HEK293T (cell line): ENCODE measurements around the gene MAF.

Experiments used
- CTCF ChIA-PET: fragments of 350-600 bp; formaldehyde crosslinking; extraction: SDS; loops from one replicate; lab custom pipeline; 2021; ENCODE audit warnings: antibody characterized with exemption, inconsistent platforms; lab: Yijun Ruan, JAX
- POLR2A ChIA-PET: fragments of 350-600 bp; formaldehyde crosslinking; extraction: SDS; loops from one replicate; lab custom pipeline; 2020; ENCODE audit warnings: antibody characterized with exemption, inconsistent platforms; lab: Yijun Ruan, JAX
- DNase-seq: peaks from one replicate; pipeline ENCODE4 v3.0.0; 2012; ENCODE audit warnings: mixed read lengths; ENCODE audit errors: extremely low spot score
- ARNT ChIP-seq: fragments of 450-650 bp; IDR thresholded peaks from 2 replicates; pipeline ENCODE4 v1.6.1; 2017; ENCODE audit warnings: mild to moderate bottlenecking
- BHLHE40 ChIP-seq: fragments of 450-650 bp; IDR thresholded peaks from 2 replicates; pipeline ENCODE4 v1.6.1; 2016; ENCODE audit warnings: mild to moderate bottlenecking, moderate library complexity, borderline replicate concordance
- CTBP1 ChIP-seq: fragments of 450-650 bp; IDR thresholded peaks from 2 replicates; pipeline ENCODE4 v1.6.1; 2016; ENCODE audit warnings: borderline replicate concordance
- ELF4 ChIP-seq: fragments of 450-650 bp; IDR thresholded peaks from 2 replicates; pipeline ENCODE4 v1.6.1; 2017; ENCODE audit warnings: antibody characterized with exemption
- FOXA1 ChIP-seq: fragments of 450-650 bp; IDR thresholded peaks from 2 replicates; pipeline ENCODE4 v1.6.1; 2016; ENCODE audit warnings: mild to moderate bottlenecking
- FOXK2 ChIP-seq: fragments of 450-650 bp; IDR thresholded peaks from 2 replicates; pipeline ENCODE4 v1.6.1; 2016; ENCODE audit warnings: mild to moderate bottlenecking
- FOXM1 ChIP-seq: fragments of 450-650 bp; IDR thresholded peaks from 2 replicates; pipeline ENCODE4 v1.6.1; 2017; ENCODE audit warnings: mild to moderate bottlenecking, borderline replicate concordance
- HDGF ChIP-seq: fragments of 450-650 bp; IDR thresholded peaks from 2 replicates; pipeline ENCODE4 v1.6.1; 2017; ENCODE audit warnings: antibody characterized with exemption, borderline replicate concordance
- L3MBTL2 ChIP-seq: fragments of 450-650 bp; conservative IDR thresholded peaks from 2 replicates; pipeline ENCODE4 v1.6.1; 2016; ENCODE audit warnings: mild to moderate bottlenecking
- LEF1 ChIP-seq: fragments of 450-650 bp; IDR thresholded peaks from 2 replicates; pipeline ENCODE4 v1.6.1; 2017; ENCODE audit warnings: mild to moderate bottlenecking, borderline replicate concordance
- NFRKB ChIP-seq: fragments of 450-650 bp; IDR thresholded peaks from 2 replicates; pipeline ENCODE4 v1.6.1; 2016; ENCODE audit warnings: mild to moderate bottlenecking, moderate library complexity
- SP1 ChIP-seq: fragments of 450-650 bp; IDR thresholded peaks from 2 replicates; pipeline ENCODE4 v1.6.1; 2017
- SUZ12 ChIP-seq: fragments of 450-650 bp; IDR thresholded peaks from 2 replicates; pipeline ENCODE4 v1.6.1; 2016; ENCODE audit warnings: mild to moderate bottlenecking
- TARDBP ChIP-seq: fragments of 450-650 bp; IDR thresholded peaks from 2 replicates; pipeline ENCODE4 v1.6.1; 2016
- ZNF384 ChIP-seq: fragments of 450-650 bp; IDR thresholded peaks from 2 replicates; pipeline ENCODE4 v1.6.1; 2016
- TF ChIP-seq, protein P1 (sequence below): fragments of 450-650 bp; IDR thresholded peaks from 2 replicates; pipeline ENCODE4 v1.6.1; 2016

MAF gene

DNA sequence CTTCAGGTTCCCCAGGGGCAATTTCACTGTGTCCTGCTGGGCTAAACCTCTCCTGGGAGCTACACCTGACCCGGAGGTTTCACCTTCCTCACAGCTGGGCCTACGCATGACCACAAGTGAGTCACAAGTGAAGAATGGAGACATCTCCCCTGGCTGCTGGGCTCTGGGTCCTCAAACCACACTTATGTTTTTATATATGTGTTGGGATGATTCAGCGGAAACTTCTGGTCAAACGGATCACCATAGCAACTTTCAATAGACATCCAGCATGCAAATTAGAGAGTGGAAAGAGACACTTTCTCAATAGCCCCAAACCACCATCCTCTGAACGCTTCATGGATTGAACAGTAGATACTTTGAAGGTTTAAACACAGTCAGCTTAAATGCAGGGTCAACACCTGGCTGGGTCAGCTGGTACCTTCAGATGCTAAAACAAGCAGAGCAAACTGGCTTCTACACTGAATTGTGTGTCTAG, 28.0 kb upstream of the MAF start:
- ChIA-PET POLR2A (no interaction called here), CTCF (no interaction called here)

DNA sequence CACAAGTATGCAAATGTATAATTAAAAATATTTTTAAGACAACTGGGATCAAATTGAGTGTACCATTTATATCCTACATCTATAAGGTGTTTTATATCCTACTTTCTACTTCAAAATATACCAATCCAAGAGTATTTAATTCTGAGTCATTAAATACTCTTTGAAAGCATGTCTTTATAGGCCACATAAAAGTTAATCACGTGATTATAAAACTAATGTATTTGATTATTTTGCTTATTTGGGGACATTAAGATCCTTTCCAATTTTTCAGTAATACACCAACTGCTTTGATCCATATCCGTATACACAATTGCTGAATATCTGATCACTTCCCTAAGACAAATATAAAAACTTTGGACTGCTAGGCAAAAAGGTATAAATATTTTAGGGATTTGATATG, 26.6 kb upstream of the MAF start:
- POLR2A ChIA-PET: no interaction called here
- CTCF ChIA-PET: no interaction called here
- DNase-seq: no peak
- TF ChIP-seq ARNT: no peak
- no peak for TF ChIP-seq TARDBP

More for the DNA sequence above, 28.0 kb upstream of the MAF start:
- TF ChIP-seq FOXM1: no peak
- TF ChIP-seq SP1: no peak
- TF ChIP-seq, protein P1, sequence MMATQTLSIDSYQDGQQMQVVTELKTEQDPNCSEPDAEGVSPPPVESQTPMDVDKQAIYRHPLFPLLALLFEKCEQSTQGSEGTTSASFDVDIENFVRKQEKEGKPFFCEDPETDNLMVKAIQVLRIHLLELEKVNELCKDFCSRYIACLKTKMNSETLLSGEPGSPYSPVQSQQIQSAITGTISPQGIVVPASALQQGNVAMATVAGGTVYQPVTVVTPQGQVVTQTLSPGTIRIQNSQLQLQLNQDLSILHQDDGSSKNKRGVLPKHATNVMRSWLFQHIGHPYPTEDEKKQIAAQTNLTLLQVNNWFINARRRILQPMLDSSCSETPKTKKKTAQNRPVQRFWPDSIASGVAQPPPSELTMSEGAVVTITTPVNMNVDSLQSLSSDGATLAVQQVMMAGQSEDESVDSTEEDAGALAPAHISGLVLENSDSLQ: no peak
- TF ChIP-seq ELF4: no peak
- no peak for TF ChIP-seq NFRKB
- TF ChIP-seq FOXA1: no peak
- no peak for TF ChIP-seq SUZ12
- no peak for TF ChIP-seq TARDBP
- TF ChIP-seq LEF1: no peak
- no peak for TF ChIP-seq L3MBTL2
- TF ChIP-seq CTBP1: no peak
- no peak for TF ChIP-seq FOXK2
- TF ChIP-seq ZNF384: no peak
- no peak for TF ChIP-seq HDGF
- no peak for TF ChIP-seq BHLHE40
- no peak for DNase-seq

DNA sequence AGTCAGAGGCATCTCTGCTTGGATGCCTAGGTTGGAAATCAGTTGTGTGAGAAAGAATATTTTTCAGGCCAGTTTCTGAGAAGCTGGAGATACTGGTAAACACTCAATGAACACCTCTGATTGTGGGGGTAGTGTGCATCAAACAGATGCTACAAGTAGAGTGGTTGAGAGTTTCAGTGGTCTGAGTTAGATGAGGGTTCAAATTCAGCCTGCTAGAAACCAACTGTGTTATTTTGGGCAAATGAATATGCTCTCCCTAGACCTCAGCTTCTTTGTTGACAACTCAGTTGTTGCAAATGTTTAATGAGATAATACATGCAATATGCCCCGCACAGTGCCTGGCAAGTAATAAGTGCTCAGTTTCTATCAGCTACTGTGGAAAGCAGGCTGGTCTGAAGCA, 25.2 kb upstream of the MAF start:
- ChIA-PET POLR2A (no interaction called here), CTCF (no interaction called here)
- no peak for DNase-seq
- TF ChIP-seq ARNT (no peak), L3MBTL2 (no peak), BHLHE40 (no peak), NFRKB (no peak), LEF1 (no peak), SP1 (no peak), CTBP1 (no peak), FOXK2 (no peak), HDGF (no peak), ZNF384 (no peak), FOXM1 (no peak), TARDBP (no peak)

DNA sequence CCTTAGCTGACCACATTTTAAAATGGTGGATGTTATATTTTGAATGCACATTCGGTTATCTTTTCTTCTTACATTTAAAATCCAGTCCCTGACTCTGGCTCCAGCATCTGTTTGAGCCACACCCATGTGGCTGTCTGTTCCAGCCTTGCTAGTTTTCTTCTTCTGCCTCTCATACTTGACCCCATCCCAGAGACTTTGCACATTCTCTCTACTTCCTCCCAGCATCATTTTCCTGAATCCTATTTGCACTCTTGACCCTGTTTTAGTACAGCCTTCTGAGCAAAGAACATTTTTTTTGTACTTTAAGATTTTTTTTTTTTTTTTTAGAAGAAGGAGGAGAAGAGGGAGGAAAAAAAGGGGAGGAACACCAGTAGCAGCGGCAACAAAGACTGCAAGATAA, 23.3 kb upstream of the MAF start:
- CTCF ChIA-PET: no interaction called here
- no peak for TF ChIP-seq SUZ12
- TF ChIP-seq L3MBTL2: no peak
- TF ChIP-seq, protein P1: no peak
- TF ChIP-seq CTBP1: no peak
- TF ChIP-seq FOXK2: no peak
- TF ChIP-seq FOXA1: no peak
- TF ChIP-seq HDGF: no peak
- TF ChIP-seq TARDBP: no peak
- no peak for TF ChIP-seq ARNT
- POLR2A ChIA-PET: no interaction called here
- no peak for DNase-seq

DNA sequence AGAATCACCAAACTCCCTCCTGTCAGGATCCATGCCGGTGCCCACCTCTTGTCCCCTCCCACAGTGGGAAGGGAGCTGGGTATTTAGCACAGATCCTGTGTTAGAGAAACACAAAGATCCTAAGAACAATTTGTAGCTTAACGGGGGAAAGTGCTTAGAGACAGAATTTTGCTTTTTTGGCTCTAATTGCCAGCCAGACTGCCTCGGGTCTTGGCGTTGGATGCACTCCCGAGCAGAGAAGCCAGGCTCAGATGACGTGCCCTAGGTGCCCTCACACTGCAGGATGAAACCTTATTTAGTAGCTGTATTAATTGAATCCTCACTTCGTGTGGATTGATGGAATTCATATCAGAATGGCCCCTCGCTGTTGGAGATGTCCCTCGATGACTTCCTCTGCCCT, 22.5 kb upstream of the MAF start:
- DNase-seq: no peak
- ChIA-PET CTCF (no interaction called here), POLR2A (no interaction called here)
- TF ChIP-seq FOXM1: no peak
- TF ChIP-seq FOXK2: no peak
- no peak for TF ChIP-seq SP1
- TF ChIP-seq, protein P1: no peak

DNA sequence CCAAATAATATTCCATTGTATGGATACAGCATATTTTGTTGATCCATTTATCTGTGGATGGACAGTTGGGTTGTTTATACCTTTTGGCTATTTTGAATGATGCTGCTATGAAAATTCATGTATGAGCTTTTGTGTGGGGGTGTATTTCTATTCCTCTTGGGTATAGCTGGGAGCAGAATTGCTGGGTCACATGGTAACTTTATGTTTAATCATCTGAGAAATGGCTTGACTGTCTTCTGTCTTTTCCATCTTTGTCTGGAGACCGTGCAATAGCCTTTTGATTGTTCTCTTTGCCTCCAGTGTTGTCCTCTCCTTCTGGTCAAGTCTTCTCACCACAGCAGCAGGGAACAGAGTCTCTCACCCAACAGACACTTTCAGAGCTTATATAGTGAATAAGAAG, 20.5 kb upstream of the MAF start:
- TF ChIP-seq ARNT (no peak), ELF4 (no peak), L3MBTL2 (no peak), LEF1 (no peak), SP1 (no peak), CTBP1 (no peak), ZNF384 (no peak), FOXK2 (no peak), NFRKB (no peak), FOXM1 (no peak), FOXA1 (no peak), BHLHE40 (no peak), TARDBP (no peak), HDGF (no peak), SUZ12 (no peak)
- TF ChIP-seq, protein P1: no peak
- CTCF ChIA-PET: no interaction called here

More for the DNA sequence above, 20.5 kb upstream of the MAF start:
- no peak for DNase-seq
- POLR2A ChIA-PET: no interaction called here
